A673 (cell line): Measurements from ENCODE around the gene HECW1.

ENCODE experiments used
- CTCF ChIP-seq: fragments of 300-800, 200-600 bp; sonication (generic); conservative IDR thresholded peaks from 2 replicates; pipeline ENCODE4 v1.5.1; 2017; ENCODE audit warnings: low read depth, mild to moderate bottlenecking, antibody characterized with exemption, low read length, moderate library complexity, mixed read lengths
- EZH2 ChIP-seq: fragments of 200-600 bp; sonication (generic); IDR thresholded peaks from 2 replicates; pipeline ENCODE4 v1.6.1; 2017; ENCODE audit warnings: borderline replicate concordance, low read depth, mild to moderate bottlenecking, mixed read lengths, antibody characterized with exemption, low read length; ENCODE audit not compliant: poor library complexity, severe bottlenecking

- no peak for TF ChIP-seq CTCF
- TF ChIP-seq EZH2 = no peak
These were observed 379.5 kb downstream of the HECW1 start for GRCh38 chr7:43491984-43492383.
